HepG2 (cell line): ENCODE data around the gene TMEM252. TPM values are rescaled to one million over a fixed set of nuclear protein-coding genes. Genes with fewer than 3 reads are reported as not detected.
A peak's percentile ranks its signal among the peaks of the same experiment; 100 is the strongest.

Experiments used
- ATAC-seq: fragments of 200-7000 bp; cut with Tn5 transposase; 3 replicates; pipeline ENCODE4 v1.9.1; 2020; ENCODE audit warnings: mild to moderate bottlenecking, moderate library complexity
- BruUV-seq: library from RNA; stranded (reverse); fragments of 400-500 nt; replicated peaks from 2 replicates; lab custom pipeline; 2021; lab: Mats Ljungman, UMichigan
- CTCF ChIA-PET: fragments of 300-600 bp; formaldehyde crosslinking; extraction: SDS; loops from one replicate; lab custom pipeline; 2021; ENCODE audit warnings: low total read pairs, inconsistent platforms, low intra/inter-chr PET ratio; lab: Yijun Ruan, JAX
- POLR2A ChIA-PET: fragments of 350-600 bp; sonication (Branson Sonifier 250); formaldehyde crosslinking; loops from one replicate; lab custom pipeline; 2020; ENCODE audit warnings: antibody characterized with exemption, inconsistent platforms; lab: Yijun Ruan, JAX
- DNase-seq: peaks from one replicate; pipeline ENCODE4 v3.0.0-alpha.2; 2015; ENCODE audit warnings: low spot score
- FAIRE-seq: peaks from 3 replicates; lab custom pipeline; 2011; peaks lifted over from hg19 to GRCh38; lab: Jason Lieb, UNC
- H2AFZ ChIP-seq: one replicate; pipeline ENCODE4 v1.6.1; 2011; ENCODE audit warnings: low read length, inconsistent platforms
- H3K27ac ChIP-seq: fragments of 300-600 bp; 3 replicates; pipeline ENCODE4 v1.8.0; 2011; ENCODE audit warnings: mixed run types, mild to moderate bottlenecking, mixed read lengths, low read length, inconsistent platforms; ENCODE audit not compliant: insufficient read depth; ENCODE audit errors: extremely low read length
- H3K27me3 ChIP-seq, 2 experiments: fragments of 200-600 bp in 1 of 2; 2 replicates in 1 of 2; 3 replicates in 1 of 2; pipeline versions ENCODE4 v1.6.0 to v1.8.0; 2011; ENCODE audit warnings: low read length in 2 of 2, mild to moderate bottlenecking in 2 of 2, moderate library complexity in 2 of 2, inconsistent platforms in 1 of 2; ENCODE audit not compliant: insufficient read depth in 2 of 2, control insufficient read depth in 1 of 2
- H3K36me3 ChIP-seq, 2 experiments: fragments of 200-600 bp in 1 of 2; replicated peaks in 1 of 2; 2 replicates in 1 of 2; 3 replicates in 1 of 2; pipeline versions ENCODE4 v1.5.1 to v1.8.0; 2011; ENCODE audit warnings: low read length in 2 of 2, inconsistent platforms in 1 of 2; ENCODE audit not compliant: insufficient read depth in 2 of 2, control insufficient read depth in 1 of 2
- H3K4me1 ChIP-seq: 2 replicates; pipeline ENCODE4 v1.5.1; 2012; ENCODE audit warnings: low read length, inconsistent platforms; ENCODE audit not compliant: insufficient read depth
- H3K4me2 ChIP-seq: 2 replicates; pipeline ENCODE4 v1.6.0; 2011; ENCODE audit warnings: low read depth, low read length, inconsistent platforms
- H3K4me3 ChIP-seq, 3 experiments: fragments of 200-600 bp in 1 of 3; sonication (generic), shearing (Covaris generic) in 1 of 3; replicated peaks in 1 of 3; 2 replicates each; pipeline ENCODE4 v1.5.1; 2011 to 2016; ENCODE audit warnings: low read length in 3 of 3, inconsistent platforms in 2 of 3, low read depth in 2 of 3, mild to moderate bottlenecking in 2 of 3, control low read depth in 1 of 3, mixed read lengths in 1 of 3; ENCODE audit not compliant: insufficient read depth in 1 of 3
- H3K79me2 ChIP-seq: one replicate; pipeline ENCODE4 v1.6.1; 2011; ENCODE audit warnings: low read length, inconsistent platforms; ENCODE audit not compliant: insufficient read depth
- H3K9ac ChIP-seq: 2 replicates; pipeline ENCODE4 v1.6.0; 2011; ENCODE audit warnings: mild to moderate bottlenecking, low read depth, low read length, inconsistent platforms; ENCODE audit not compliant: insufficient read depth
- H3K9me3 ChIP-seq: 2 replicates; pipeline ENCODE4 v1.5.1; 2012; ENCODE audit warnings: mild to moderate bottlenecking, low read length
- H4K20me1 ChIP-seq: 2 replicates; pipeline ENCODE4 v1.6.0; 2011; ENCODE audit warnings: inconsistent platforms, mild to moderate bottlenecking, low read length, moderate library complexity; ENCODE audit not compliant: insufficient read depth
- ASH2L ChIP-seq: fragments of 300-600, 200-600 bp; sonication (generic); IDR thresholded peaks from 2 replicates; pipeline ENCODE4 v1.7.0; 2017; ENCODE audit warnings: low read depth, mild to moderate bottlenecking, moderate library complexity, mixed read lengths, low read length; ENCODE audit not compliant: insufficient read length
- BRF2 ChIP-seq: sonication (generic); formaldehyde crosslinking; IDR thresholded peaks from 2 replicates; pipeline ENCODE4 v1.8.1; 2022; ENCODE audit warnings: mild to moderate bottlenecking, missing genetic modification reagents
- CTCF ChIP-seq: sonication (generic); formaldehyde crosslinking; IDR thresholded peaks from 2 replicates; pipeline ENCODE4 v1.5.0; 2020; ENCODE audit warnings: mild to moderate bottlenecking, missing genetic modification reagents, moderate library complexity
- FLYWCH1 ChIP-seq: sonication (generic); formaldehyde crosslinking; IDR thresholded peaks from 2 replicates; pipeline ENCODE4 v1.8.1; 2023; ENCODE audit warnings: mild to moderate bottlenecking, missing genetic modification reagents
- FOXC1 ChIP-seq: sonication (generic); formaldehyde crosslinking; IDR thresholded peaks from 2 replicates; pipeline ENCODE4 v1.8.0; 2022; ENCODE audit warnings: mild to moderate bottlenecking, missing genetic modification reagents, borderline replicate concordance
- IRF9 ChIP-seq: sonication (generic); formaldehyde crosslinking; IDR thresholded peaks from 2 replicates; pipeline ENCODE4 v1.8.0; 2022; ENCODE audit warnings: missing genetic modification reagents, mild to moderate bottlenecking, borderline replicate concordance
- KLF9 ChIP-seq: IDR thresholded peaks from 2 replicates; pipeline ENCODE4 v1.6.1; 2016; ENCODE audit warnings: low read depth
- MYNN ChIP-seq: sonication (generic); formaldehyde crosslinking; IDR thresholded peaks from 2 replicates; pipeline ENCODE4 v1.4.0; 2020; ENCODE audit warnings: mild to moderate bottlenecking, low read depth, missing genetic modification reagents
- STAG1 ChIP-seq: sonication (generic); formaldehyde crosslinking; IDR thresholded peaks from 2 replicates; pipeline ENCODE4 v1.4.0; 2020; ENCODE audit warnings: missing genetic modification reagents
- ZBTB3 ChIP-seq: sonication (generic); formaldehyde crosslinking; IDR thresholded peaks from 2 replicates; pipeline ENCODE4 v1.4.0; 2020; ENCODE audit warnings: low read depth, mild to moderate bottlenecking, moderate library complexity, missing genetic modification reagents, borderline replicate concordance
- ZFP37 ChIP-seq: sonication (generic); formaldehyde crosslinking; IDR thresholded peaks from 2 replicates; pipeline ENCODE4 v1.4.0; 2020; ENCODE audit warnings: missing genetic modification reagents, borderline replicate concordance
- ZNF331 ChIP-seq: sonication (generic); formaldehyde crosslinking; IDR thresholded peaks from 2 replicates; pipeline ENCODE4 v1.4.0; 2020; ENCODE audit warnings: missing genetic modification reagents
- ZNF34 ChIP-seq: sonication (generic); formaldehyde crosslinking; IDR thresholded peaks from 2 replicates; pipeline ENCODE4 v1.4.0; 2020; ENCODE audit warnings: mild to moderate bottlenecking, missing genetic modification reagents, borderline replicate concordance
- ZNF468 ChIP-seq: sonication (generic); formaldehyde crosslinking; IDR thresholded peaks from 2 replicates; pipeline ENCODE4 v1.8.0; 2022; ENCODE audit warnings: mild to moderate bottlenecking, moderate library complexity, missing genetic modification reagents
- ZNF687 ChIP-seq: sonication (generic); formaldehyde crosslinking; IDR thresholded peaks from 2 replicates; pipeline ENCODE4 v1.5.1; 2020; ENCODE audit warnings: mild to moderate bottlenecking, missing genetic modification reagents, moderate library complexity
- ZNF766 ChIP-seq: sonication (generic); formaldehyde crosslinking; IDR thresholded peaks from 2 replicates; pipeline ENCODE4 v1.5.0; 2020; ENCODE audit warnings: missing genetic modification reagents, borderline replicate concordance
- WGBS: methylation state at CpG from one replicate; pipeline ENCODE4 v1.1.6; 2017; ENCODE audit warnings: low lambda C conversion rate; 5-methylcytosine and 5-hydroxymethylcytosine counted together
- in situ Hi-C: cut with HindIII; loops from 2 replicates; pipeline ENCODE4 v1.10.0; 2017; ENCODE audit warnings: low pct_unique_long_range_greater_than_20kb; ENCODE audit not compliant: extremely low pct_ligation_motif_present
- intact Hi-C: fragments of 100-400 bp; cut with micrococcal nuclease; formaldehyde crosslinking; loops from one replicate; pipeline ENCODE4 v1.10.0; 2022; ENCODE audit not compliant: unreplicated experiment
- polyA plus RNA-seq, 8 experiments: library from polyadenylated mRNA; depleted of rRNA in 3 of 8; stranded (reverse) in 7 of 8; unstranded in 1 of 8; fragments of >200 nt; fragmentation: Illumina TruSeq in 4 of 8; extraction: Trizol in 4 of 8; gene quantifications; 2 replicates each; pipeline versions ENCODE4 v1.2.1 to v1.2.3, GENCODE V29; 2011 to 2016; ENCODE audit warnings: low read depth in 4 of 8, missing spikeins in 1 of 8, mixed read lengths in 1 of 8; ENCODE audit not compliant: insufficient read depth in 1 of 8
- total RNA-seq, 5 experiments: library from RNA; depleted of rRNA; stranded (reverse); fragments of >200 nt; fragmentation: Illumina TruSeq; extraction: Trizol; gene quantifications; 2 replicates each; pipeline ENCODE4 v1.2.3, GENCODE V29; 2016; ENCODE audit warnings: low read depth in 1 of 5

Gene TMEM252
- total and polyA plus RNA-seq, 2 of the 13 experiments (the other 11 are each of a cell fraction or from before 2014, with no cell fraction given), result not detected

- 52% methylated on average over 7 of the region's 7 CpGs for WGBS
Observed at GRCh38 chr9:68507130-68507805, 33.4 kb downstream of the TMEM252 start.

More at GRCh38 chr9:68507130-68507805, 33.4 kb downstream of the TMEM252 start:
- H2AFZ ChIP-seq, result no peak overlapping the region
- no peaks in the 10 kb centered on the region for H4K20me1 ChIP-seq
- TF ChIP-seq KLF9 (no peak), FOXC1 (CRISPR knock-in tag) (no peak), CTCF (CRISPR knock-in tag) (peak; percentile 26; the same call in 1 of the 2 replicates), ZNF468 (CRISPR knock-in tag) (no peak), ZFP37 (no peak), MYNN (CRISPR knock-in tag) (no peak), ZNF766 (no peak), ZBTB3 (CRISPR knock-in tag) (no peak), FLYWCH1 (CRISPR knock-in tag) (no peak), IRF9 (CRISPR knock-in tag) (no peak), BRF2 (no peak), ASH2L (no peak), ZNF687 (CRISPR knock-in tag) (no peak), STAG1 (CRISPR knock-in tag) (peak; percentile 37), ZNF34 (CRISPR knock-in tag) (no peak), ZNF331 (CRISPR knock-in tag) (no peak)
- H3K36me3 ChIP-seq, result no peaks in the 10 kb centered on the region
- H3K27ac ChIP-seq, result no peak overlapping the region
- no TSS peak for BruUV-seq
- FAIRE-seq (no peak), ATAC-seq (no peak), DNase-seq (no peak)
- ChIA-PET CTCF (no interaction called here), POLR2A (no interaction called here)
- in situ Hi-C loops, result no loop called here
- H3K9ac ChIP-seq, result no peak overlapping the region
- no peak overlapping the region for H3K4me3 ChIP-seq
- H3K4me2 ChIP-seq, result no peak overlapping the region
- no peaks in the 10 kb centered on the region for H3K27me3 ChIP-seq
- peaks cover 19% of the 10 kb centered on the region for H3K4me1 ChIP-seq
- intact Hi-C loops, result no loop called here
- no peaks in the 10 kb centered on the region for H3K9me3 ChIP-seq
- H3K79me2 ChIP-seq, result no peaks in the 10 kb centered on the region
